Measurements from ENCODE around the gene VPS35L.
"Not testable (repeated sequence)": the region's sequence is repeated elsewhere in the genome, so short reads cannot be mapped to it uniquely, and the experiment has no call there.

The VPS35L gene

DNA sequence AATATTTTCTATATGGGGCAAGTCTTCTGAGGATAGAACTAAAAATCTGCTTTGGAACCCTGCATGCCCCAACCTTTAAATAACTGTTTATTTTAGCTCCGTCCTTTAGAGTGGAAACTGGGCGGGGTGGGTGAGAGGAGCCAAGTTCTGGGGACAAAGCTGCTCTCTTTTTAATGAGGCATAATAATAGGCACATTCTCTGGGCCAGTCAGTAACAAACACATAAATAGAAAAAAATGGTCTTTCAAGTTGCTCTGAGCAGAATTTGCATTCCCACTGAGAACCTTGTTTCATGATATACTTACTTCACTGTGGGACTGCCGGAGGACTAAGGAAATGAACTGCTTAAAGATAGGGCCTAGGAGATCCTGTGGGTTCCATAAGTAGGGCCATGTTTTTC, 111.0 kb downstream of the VPS35L start:
- TF ChIP-seq, protein P1, sequence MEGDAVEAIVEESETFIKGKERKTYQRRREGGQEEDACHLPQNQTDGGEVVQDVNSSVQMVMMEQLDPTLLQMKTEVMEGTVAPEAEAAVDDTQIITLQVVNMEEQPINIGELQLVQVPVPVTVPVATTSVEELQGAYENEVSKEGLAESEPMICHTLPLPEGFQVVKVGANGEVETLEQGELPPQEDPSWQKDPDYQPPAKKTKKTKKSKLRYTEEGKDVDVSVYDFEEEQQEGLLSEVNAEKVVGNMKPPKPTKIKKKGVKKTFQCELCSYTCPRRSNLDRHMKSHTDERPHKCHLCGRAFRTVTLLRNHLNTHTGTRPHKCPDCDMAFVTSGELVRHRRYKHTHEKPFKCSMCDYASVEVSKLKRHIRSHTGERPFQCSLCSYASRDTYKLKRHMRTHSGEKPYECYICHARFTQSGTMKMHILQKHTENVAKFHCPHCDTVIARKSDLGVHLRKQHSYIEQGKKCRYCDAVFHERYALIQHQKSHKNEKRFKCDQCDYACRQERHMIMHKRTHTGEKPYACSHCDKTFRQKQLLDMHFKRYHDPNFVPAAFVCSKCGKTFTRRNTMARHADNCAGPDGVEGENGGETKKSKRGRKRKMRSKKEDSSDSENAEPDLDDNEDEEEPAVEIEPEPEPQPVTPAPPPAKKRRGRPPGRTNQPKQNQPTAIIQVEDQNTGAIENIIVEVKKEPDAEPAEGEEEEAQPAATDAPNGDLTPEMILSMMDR (IDR thresholded peaks at IDR 0.05; ENCODE audit: extremely low read depth, insufficient read depth, missing control alignments): no peak
- DNase-seq (ENCODE audit: low spot score): no peak

DNA sequence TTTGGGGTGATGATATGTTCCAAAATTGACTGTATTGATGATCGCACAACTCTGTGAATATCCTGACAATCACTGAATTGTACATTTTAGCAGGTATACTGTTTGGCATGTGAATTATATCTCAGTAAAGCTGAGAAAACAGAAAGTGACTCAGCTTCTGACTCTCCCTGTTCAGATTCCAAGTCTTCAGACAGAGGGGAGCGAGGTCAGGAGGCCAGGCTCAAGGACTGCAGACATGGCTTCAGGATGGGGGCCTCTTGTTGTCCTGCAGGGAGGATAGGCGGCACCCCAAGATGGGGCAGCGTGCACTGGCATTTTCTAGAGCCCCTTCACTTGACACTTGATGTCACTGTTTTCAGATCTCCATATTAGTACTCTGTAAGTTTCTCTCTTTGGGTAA, 116.9 kb downstream of the VPS35L start:
- TF ChIP-seq, protein P1 (IDR thresholded peaks at IDR 0.05; ENCODE audit: extremely low read depth, insufficient read depth, missing control alignments): no peak
- in situ Hi-C loops (cut with MboI; ENCODE audit: low pct_unique_long_range_greater_than_20kb, low sequenced_read_pairs, unreplicated experiment): no loop called here
- DNase-seq (ENCODE audit: low spot score): no peak

More for the DNA sequence above, 111.0 kb downstream of the VPS35L start:
- in situ Hi-C loops (cut with MboI; ENCODE audit: low pct_unique_long_range_greater_than_20kb, low sequenced_read_pairs, unreplicated experiment): no loop called here

DNA sequence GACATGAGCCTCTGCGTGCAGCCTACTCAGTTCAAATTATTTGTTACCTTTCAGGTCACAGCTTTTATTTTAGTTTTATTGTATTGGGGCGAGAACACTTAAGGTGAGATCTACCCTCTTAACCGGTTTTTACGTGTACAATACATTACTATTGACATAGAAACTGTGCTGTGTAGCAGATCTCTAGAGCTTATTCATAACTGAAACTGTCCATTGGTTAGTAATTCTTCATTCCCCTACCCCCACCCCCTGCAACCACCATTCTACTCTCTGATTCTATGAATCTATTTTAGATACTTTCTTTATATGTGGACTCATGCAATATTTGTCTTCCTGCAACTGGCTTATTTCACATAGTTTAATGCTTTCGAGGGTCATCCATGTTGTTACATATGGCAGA, 119.0 kb downstream of the VPS35L start:
- in situ Hi-C loops (cut with MboI; ENCODE audit: low pct_unique_long_range_greater_than_20kb, low sequenced_read_pairs, unreplicated experiment): no loop called here
- TF ChIP-seq, protein P1 (IDR thresholded peaks at IDR 0.05; ENCODE audit: extremely low read depth, insufficient read depth, missing control alignments): no peak
- DNase-seq (ENCODE audit: low spot score): no peak

DNA sequence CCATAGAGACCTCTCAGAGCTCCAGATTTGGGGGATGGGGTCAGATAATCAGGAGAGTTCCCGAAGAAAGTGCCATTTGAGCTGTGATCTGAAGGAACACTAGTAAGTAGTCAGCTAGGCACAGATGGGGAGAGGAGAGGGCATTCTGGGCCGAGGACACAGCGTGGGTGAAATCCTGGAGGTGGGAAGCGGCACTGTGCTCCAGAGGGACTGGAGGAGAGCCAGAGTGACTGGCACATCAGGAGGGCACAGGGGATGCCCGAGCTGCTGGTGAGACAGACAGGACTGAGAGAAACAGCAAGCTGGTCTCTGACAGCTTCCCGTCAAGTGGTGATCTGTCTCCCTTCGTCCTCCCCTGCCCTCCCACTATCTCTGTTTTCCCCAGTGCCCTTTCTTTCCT, 121.9 kb downstream of the VPS35L start:
- in situ Hi-C loops (cut with MboI; ENCODE audit: low pct_unique_long_range_greater_than_20kb, low sequenced_read_pairs, unreplicated experiment): no loop called here
- no peak for DNase-seq (ENCODE audit: low spot score)
- TF ChIP-seq, protein P1 (IDR thresholded peaks at IDR 0.05; ENCODE audit: extremely low read depth, insufficient read depth, missing control alignments): no peak

DNA sequence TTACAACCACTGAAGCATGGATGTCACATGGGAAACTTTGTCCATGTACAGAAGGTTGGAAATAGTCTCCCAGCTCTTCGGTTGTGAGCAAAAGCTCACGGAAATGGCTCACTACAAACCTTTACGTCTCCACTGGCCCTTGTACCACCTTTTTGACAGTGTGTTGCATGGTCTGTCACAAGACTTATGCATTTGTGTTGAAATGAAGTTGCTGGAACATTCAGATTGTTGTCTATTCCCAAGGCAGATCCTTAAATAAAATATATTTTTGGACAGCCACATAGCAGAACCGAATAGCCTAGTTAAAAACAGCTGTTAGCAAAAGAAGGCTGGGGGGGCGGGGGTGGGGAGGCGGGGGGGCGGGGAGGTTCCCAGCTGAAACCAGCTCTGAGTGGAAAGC, 123.3 kb downstream of the VPS35L start:
- in situ Hi-C loops (cut with MboI; ENCODE audit: low pct_unique_long_range_greater_than_20kb, low sequenced_read_pairs, unreplicated experiment): no loop called here
- TF ChIP-seq, protein P1 (IDR thresholded peaks at IDR 0.05; ENCODE audit: extremely low read depth, insufficient read depth, missing control alignments): no peak

DNA sequence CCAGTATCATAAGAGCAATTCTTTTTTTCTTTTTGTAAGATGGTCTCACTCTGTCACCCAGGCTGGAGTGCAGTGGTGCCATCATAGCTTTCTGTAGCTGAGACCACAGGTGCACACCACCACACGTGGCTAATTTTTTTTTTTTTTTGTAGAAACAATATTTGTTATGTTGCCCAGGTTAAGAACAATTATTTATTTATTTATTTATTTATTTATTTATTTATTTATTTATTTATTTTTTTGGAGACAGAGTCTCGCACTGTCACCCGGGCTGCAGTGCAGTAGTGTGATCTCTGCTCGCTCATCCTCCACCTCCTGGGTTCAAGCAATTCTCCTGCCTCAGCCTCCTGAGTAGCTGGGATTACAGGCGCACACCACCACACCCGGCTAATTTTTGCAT, 123.8 kb downstream of the VPS35L start:
- in situ Hi-C loops (cut with MboI; ENCODE audit: low pct_unique_long_range_greater_than_20kb, low sequenced_read_pairs, unreplicated experiment); DNase-seq (ENCODE audit: low spot score): not testable (repeated sequence)

More for the DNA sequence above, 123.3 kb downstream of the VPS35L start:
- no peak for DNase-seq (ENCODE audit: low spot score)

DNA sequence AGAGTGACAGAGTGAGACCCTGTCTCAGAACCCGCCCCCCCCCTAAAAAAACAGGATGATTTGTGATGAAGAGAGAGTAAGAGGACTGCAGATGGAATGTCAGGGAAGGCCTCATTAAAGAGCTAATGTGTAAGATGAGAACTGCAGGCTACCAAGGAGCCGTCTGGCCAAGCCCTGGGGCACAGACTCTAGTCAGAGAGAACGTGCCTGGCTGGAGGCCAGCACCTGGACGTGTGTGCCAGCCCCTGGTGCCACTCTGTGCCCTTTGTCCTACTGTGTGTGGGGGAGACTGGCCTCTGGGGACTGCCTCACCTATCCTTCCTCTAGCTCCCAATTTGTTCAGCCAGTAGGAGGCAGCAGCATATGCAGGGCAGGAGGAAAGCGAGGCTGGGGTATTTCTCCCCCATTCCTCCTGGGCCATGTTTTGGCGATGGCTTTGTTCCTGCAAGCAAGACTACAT, 125.4 kb downstream of the VPS35L start:
- DNase-seq (ENCODE audit: low spot score): no peak
- TF ChIP-seq, protein P1 (IDR thresholded peaks at IDR 0.05; ENCODE audit: extremely low read depth, insufficient read depth, missing control alignments): no peak
- in situ Hi-C loops (cut with MboI; ENCODE audit: low pct_unique_long_range_greater_than_20kb, low sequenced_read_pairs, unreplicated experiment): no loop called here
